OCI-M2 (cell line): ENCODE data around the gene TAAR6.
"Not testable (repeated sequence)": the region's sequence is repeated elsewhere in the genome, so short reads cannot be mapped to it uniquely, and the experiment has no call there.

Source experiments
- DNase-seq: peaks from one replicate; lab custom pipeline; 2025; ENCODE audit not compliant: unreplicated experiment; lab: John Stamatoyannopoulos, UW

TAAR6 gene, protein sequence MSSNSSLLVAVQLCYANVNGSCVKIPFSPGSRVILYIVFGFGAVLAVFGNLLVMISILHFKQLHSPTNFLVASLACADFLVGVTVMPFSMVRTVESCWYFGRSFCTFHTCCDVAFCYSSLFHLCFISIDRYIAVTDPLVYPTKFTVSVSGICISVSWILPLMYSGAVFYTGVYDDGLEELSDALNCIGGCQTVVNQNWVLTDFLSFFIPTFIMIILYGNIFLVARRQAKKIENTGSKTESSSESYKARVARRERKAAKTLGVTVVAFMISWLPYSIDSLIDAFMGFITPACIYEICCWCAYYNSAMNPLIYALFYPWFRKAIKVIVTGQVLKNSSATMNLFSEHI

DNA sequence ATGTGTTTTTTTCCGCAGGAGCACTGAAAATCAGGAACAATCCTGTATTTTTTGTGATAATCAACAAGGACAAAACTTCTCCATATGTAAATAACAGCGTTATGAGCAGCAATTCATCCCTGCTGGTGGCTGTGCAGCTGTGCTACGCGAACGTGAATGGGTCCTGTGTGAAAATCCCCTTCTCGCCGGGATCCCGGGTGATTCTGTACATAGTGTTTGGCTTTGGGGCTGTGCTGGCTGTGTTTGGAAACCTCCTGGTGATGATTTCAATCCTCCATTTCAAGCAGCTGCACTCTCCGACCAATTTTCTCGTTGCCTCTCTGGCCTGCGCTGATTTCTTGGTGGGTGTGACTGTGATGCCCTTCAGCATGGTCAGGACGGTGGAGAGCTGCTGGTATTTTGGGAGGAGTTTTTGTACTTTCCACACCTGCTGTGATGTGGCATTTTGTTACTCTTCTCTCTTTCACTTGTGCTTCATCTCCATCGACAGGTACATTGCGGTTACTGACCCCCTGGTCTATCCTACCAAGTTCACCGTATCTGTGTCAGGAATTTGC lies at the start of gene TAAR6:
TSS of gene TAAR6 (plus strand) at position 102 of the 557 bp plus-strand sequence. CDS start at position 102, 0 bp downstream.
- DNase-seq = no peak

DNA sequence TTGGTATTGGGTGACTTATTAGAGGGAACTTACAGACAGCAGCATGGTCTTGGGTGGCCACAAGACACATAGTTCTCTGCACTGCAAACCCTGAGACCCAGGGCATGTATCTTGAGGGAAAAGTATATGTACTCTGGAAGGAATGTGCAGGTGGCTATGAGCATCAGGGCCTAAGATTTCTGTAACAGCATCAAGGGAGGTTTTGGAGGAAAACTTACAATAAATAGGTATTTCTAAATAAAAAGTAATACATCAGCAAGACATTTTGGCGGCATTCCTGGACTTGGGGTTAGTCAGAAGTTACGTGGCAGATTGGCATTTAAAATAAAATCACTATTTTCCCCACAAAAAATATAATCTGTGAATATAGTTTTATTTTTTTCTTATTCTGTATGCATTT lies 49.2 kb upstream of the TAAR6 start:
- no peak for DNase-seq

DNA sequence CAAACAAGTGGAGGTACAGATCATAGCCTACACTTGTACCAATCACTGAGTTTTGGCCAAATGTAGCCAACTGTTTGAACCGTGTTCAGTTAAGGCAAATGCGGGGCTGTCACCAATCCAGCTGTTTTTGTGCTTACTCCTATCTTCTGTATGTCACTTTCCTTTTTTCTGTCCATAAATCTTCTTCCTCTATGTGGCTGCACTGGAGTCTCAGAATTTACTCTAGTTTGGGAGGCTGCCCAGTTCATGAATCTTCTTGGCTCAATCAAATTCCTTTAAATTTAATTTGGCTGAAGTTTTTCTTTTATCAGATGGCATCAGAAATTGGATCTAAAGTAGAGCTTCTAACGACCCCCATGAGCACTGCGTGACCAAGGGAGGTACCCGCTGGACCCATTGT lies 45.5 kb upstream of the TAAR6 start:
- DNase-seq = no peak

DNA sequence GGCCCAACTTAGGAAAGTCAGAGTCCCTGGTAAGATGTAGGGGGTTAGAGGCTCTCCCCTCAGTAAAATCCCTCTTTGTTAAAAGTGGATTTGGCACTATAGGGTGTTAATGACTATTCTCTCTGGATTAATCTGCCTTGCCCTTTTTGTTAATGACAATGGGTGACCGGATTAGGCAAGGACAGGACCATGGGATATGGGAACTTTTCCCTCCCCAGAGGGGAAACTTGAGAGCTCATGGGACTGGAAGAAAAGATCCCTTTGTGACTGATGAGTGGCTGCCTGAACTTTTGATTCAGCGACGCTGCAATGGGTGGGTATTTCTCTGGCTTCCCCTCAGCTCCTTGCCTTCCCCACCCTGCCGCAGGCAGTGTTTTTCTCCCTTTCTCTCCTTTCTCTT lies 44.3 kb upstream of the TAAR6 start:
- no peak for DNase-seq

DNA sequence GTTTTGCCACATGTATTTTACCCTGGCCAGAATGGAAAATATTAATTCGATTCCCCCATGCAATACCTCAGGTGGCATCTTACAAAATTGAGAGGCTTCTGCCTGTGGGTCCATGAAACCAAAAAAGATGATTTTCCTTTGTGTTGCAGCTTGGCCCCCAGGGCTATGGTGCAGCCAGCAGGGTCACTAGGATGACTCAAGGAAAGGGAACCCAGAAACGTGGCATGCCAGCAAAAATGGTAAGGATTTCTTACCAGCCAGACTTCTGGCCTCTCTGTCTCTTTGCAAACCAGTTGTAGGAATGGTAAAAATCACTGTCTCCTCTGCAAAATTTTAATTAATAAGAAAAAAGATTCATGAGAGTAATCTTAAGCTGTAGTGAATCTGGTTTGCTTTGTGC lies 43.7 kb upstream of the TAAR6 start:
- no peak for DNase-seq

DNA sequence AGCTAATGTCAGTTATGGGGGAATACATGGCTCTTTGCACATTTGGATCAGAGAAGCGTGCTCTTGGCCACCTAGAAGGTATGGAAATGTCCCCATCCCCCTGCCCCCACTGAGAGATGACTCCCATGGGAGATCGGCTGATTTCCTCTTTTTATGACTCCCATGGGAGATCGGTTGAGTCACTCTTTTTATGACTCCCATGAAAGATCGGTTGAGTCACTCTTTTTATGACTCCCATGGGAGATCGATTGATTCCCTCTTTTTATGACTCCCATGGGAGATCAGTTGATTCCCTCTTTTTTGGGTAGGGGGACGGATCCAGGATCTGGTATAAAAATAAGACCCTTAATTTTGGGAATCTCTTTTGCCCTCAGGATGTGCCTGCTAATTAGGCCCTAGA lies 42.3 kb upstream of the TAAR6 start:
- DNase-seq = no peak

DNA sequence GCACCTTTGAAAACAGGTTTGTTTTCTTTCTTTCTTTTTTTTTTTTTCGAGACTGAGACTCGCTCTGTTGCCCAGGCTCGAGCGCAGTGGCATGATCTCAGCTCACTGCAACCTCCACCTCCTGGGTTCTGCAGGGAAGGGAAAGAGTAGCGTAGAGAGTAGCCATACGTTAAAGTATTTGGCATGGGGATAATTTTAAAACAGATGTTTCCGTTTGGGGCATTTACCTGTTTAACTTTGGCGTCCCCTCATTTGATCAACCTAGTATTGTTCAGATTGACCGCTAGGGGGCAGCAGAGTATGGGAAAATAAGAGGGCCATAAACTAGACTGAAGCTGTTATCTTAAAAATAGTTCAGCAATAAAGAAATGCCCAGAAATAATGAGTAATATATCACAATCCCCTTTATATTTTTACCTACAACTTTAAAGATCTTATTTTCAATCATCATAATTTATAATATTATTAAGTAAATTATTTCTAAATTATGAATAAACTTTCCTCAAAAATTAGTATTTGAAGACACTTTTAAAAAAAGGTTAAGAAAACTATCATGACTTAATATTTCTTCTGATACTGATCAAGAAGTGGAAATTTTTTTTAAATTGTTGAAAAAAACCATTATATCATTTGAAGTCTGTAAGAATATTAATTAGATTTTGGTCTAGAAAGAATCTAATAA lies 39.7 kb upstream of the TAAR6 start:
- no peak for DNase-seq

DNA sequence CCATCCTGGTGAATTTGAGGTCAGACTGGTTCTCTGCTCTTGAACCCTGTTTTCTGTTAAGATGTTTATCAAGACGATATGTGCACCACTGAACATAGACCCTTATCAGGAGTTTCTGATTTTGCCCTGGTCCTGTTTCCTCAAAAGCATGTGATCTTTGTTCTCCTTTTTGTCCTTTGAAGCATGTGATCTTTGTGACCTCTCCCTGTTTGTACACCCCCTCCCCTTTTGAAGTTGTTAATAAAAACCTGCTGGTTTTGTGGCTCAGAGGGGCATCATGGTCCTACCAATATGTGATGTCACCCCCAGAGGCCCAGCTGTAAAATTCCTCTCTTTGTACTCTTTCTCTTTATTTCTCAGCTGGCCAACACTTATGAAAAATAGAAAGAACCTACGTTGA lies 35.6 kb upstream of the TAAR6 start:
- not testable (repeated sequence) for DNase-seq

DNA sequence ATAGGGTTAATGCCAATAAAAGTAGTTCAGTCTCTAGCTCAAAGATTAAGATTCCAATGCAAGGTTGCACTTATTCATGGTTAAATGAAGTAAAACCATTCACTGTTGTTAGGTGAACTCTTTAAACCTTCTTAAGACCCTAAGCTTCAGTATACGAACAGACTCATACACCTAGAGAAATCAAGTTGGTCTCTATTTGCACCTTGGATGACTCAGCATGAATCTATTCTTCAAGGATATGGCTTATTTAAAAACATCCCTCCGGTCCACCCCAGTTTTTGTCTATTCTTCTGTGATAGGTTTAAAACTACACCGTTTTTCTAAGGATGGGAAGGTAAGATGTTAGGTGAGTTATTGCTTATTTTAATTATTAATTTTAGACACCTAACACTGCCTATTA lies 33.0 kb upstream of the TAAR6 start:
- DNase-seq = no peak

DNA sequence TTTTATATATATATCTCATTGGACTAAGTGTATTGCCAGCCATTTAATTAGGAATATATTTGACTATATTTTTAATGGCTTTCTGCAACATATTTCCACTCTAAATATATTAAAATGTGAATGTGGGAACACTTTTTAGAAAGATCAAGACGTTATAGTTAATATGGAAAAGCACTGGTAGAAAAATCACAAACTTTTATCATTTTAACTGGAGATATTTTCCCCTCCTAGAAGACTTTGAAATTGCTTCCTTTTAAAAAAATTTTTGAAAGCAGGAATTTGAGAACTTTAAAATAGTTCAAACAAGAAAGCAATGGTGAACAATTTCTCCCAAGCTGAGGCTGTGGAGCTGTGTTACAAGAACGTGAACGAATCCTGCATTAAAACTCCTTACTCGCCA lies 32.1 kb upstream of the TAAR6 start, which contains the start of gene TAAR9:
TSS of gene TAAR9 (plus strand) at position 301 of the 400 bp plus-strand sequence. CDS start at position 314, 13 bp downstream.
- no peak for DNase-seq

DNA sequence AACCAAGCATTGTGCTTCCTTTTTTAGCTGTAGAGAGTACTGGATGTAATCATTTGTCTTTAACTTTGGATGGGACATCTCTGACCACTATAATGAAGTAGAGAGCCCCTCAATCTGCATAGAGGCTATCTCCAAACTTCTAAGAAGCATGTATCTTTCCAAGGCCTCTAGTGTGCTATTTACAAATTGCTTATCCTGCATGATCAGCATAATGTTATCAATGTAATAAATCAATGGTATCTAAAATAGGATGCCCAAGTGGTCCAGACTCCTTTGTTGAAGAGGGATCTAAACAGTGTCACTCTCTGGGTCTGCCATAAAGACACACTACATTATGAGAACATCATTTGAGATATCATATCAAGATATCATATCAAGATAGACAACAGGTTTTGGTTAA lies 25.3 kb upstream of the TAAR6 start:
- no peak for DNase-seq

DNA sequence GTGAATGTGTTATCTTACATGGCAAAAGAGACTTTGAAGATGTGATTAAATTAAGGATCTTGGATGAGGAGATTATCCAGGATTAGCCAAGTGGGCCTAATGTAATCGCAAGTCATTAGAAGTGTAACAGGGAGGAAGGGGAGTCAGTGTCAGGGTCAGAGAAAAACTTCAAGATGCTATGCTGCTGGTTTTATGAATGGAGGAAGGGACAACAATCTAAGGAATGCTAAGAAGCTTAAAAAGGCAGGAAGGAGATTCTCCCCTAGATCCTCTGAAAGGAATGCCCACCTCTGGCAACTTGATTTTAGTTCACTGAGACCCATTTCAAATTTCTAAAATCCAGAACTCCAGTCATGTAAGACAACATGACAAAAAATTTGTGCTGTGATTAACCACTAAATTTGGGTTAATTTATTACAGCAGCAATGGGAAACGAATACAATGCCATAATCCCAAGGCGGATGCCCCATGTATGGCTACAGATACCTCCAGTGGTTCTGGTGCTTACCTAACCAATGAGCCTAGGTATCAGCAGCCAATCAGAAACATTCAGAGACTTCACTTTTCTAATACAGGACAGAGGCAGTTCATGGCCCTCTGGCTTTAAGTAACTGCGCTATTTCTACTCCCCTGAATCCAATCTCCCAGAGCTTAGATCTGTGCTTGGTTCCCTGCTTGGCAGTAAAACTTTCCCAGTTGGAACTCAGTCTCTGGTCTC lies 21.2 kb upstream of the TAAR6 start:
- DNase-seq = no peak

DNA sequence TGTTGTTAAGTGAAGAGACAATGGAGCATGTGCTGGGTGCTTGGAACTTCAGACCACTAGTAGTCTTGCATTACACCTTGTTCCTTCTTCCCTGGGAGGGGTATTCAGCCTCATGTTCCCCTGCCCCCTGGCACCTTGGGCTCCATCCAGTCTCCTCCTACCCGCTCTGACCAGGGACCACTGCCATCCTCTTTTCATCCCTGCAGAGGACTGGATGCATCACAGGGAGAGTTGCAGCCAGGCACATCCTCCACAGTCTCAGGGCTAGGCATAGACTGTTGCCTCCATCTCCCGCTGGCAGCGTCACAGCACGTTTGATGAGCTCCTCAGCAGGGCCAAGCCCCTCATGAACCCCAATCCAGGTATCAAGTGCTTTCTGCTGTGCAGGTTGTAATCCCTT lies 18.9 kb upstream of the TAAR6 start:
- no peak for DNase-seq

DNA sequence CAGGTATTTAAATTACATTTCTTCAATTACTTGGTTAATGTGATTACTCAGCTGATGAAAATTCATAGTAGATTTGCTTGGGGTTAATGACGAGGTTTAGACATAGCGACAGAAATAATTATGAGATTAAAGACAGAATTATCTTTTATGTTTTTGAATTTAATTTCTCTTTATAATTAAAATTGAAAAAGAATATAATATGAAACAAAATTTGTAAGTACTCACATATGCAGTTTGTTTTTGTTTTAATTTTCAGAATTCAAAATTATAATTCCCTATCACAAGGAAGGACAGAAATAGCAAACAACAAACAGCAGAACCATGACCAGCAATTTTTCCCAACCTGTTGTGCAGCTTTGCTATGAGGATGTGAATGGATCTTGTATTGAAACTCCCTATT lies 17.8 kb upstream of the TAAR6 start, which contains the start of gene TAAR8:
TSS of gene TAAR8 (plus strand) at position 301 of the 400 bp plus-strand sequence. CDS start at position 322, 21 bp downstream.
- no peak for DNase-seq

DNA sequence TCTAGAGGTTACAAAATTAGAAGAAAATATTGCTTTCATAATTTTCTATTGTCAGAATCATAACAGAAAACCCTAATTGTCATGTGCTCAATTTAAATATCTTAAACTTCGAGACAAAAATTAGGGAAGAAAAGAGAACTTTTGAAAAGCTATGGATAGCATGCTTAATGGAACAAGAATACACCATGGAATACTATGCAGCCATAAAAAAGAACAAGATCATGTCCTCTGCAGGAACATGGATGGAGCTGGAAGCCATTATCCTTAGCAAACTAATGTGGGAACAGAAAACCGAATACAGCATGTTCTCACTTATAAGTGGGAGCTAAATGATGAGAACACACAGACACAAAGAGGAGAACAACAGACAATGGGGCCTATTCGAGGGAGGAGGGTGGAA lies 10.0 kb upstream of the TAAR6 start:
- DNase-seq = not testable (repeated sequence)

DNA sequence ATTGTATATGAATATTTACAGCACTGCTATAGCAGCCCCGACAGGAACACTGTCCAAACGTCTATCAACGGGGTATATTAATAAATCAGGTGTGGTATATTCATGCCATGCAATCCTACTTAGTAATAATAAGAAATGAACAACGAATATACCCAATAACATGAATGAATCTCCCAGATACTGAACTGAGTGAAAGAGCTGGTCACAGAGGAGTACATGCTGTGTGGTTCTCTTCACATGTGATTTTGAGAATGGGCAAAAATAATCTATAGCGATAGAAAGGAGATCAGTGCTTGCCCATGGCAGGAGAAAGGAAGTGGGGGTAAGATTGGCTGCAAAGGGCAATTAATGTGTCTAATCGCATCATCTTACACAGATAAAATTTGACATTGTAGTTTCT lies 3.7 kb upstream of the TAAR6 start:
- no peak for DNase-seq

DNA sequence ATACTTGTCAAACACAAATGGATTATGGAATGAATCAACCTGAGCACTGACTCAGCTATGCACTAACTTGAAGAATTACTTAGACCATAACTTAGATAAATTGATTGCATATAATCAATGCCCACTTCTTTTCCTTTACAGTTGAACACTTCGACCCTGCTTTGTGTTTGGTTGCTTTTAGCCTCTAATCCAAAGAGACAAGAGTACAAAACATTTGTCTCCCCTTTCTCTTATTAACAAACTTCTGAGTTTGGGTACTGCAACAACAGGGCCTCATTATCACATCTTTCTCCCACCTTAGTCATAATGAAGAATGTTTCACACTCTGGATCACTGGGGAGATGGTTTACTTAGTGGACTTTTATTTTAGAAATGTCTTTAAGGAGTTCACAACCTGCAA lies 2.6 kb upstream of the TAAR6 start:
- DNase-seq = no peak

DNA sequence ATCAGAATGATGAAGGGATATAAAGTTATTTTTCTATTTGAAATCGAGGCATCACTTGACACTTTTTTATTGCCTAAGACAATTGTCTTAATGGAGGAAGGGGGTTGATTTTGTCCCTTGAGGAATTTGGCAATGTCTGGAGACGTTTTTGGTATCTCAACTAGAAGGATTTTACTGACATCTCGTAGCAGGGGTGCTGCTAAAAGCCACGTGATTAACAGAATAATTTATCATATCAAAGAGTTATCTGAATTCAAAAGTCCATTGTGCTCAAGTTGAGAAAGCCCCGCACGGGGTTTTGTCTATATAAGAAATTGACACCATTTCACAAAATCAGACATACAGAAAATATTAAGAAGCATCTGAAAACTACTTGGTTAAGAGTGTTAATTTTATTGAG lies 1.5 kb upstream of the TAAR6 start:
- DNase-seq = no peak

DNA sequence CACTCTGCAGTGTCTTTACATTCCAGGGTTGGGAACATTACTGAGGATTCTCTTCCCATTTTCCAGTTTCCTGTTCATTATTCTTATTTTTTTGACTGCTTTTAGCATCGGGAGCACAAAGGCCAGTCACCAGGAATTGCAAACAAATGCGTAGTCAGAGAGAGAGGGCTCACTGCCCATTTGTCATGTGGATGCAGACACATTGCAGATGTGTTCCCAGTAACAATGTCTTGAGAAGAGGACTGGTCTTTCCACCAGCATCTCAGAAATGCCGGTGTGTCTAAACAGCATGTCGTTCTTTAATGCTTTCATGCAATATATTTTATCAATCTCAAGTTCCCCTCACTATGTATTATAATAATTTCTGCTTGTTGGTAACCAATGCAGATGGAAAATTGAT lies 952 bp upstream of the TAAR6 start:
- DNase-seq = no peak

DNA sequence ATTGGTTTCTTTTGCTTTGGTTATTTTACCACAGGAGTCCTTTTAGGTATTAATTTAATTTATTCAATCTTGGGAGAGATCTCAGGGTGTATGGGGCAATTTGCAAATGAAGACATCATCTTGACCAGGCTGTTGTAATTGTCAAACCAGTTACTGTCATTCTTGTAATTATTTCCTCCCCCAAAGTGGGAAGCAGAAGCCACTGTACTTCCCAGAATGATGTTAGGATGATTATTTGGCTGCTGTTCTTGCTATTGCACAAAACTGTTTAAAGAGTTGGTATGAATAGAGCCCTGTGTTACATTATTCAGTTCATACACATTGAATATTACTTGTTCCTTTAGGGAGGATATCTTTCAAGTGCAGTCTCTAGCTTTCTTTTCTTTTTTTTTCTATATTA lies 1.7 kb downstream of the TAAR6 start:
- no peak for DNase-seq

DNA sequence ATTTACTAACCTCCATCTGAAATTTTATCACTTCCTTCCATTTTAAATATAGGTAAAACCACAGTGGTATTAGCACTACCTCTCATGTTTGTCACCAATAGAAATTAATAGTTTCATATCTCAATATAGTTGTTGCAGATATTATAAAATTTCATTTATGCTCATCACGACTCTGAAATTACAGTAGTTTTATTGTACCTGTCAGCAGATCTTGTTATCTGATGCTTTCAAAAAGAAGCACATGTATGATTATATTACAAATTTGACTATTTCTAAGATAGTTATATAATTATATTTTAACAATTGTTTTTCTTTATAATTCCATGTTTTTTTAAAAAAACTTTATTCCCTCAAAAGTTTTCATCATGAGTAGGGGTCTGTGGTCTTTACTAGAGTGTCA lies 14.6 kb downstream of the TAAR6 start:
- no peak for DNase-seq

DNA sequence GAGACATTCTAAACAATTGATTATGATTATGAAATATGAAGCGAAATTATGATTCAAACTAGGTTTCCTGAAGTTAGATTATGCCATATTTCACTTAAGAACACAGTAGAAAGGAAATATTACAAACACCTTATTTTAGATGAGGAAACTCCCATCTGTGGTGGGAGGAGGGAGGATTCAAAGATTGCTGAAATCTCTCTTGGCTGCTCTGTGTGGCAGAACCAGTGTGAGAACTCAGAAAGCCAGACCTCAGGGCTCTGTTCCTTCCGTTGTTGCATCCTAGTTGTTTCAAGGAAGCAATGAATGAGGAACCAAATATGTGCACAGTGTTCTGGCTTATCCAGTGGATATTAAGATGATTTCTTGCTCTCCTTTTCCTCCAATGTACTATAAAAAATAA lies 17.3 kb downstream of the TAAR6 start:
- no peak for DNase-seq
